ENCODE data around the gene CRABP2. TPM values are rescaled to one million over a fixed set of nuclear protein-coding genes. Genes with fewer than 3 reads are reported as not detected.
A peak's percentile ranks its signal among the peaks of the same experiment; 100 is the strongest.

The CRABP2 gene
- total and polyA plus RNA-seq, 5 donors from 2014 or later = 5.1 TPM; not detected in 4

GRCh38 chr1:156744786-156745419 is 39.5 kb upstream of the CRABP2 start:
- H3K27me3 Mint-ChIP-seq = no peaks in the 10 kb centered on the region
- no peak for DNase-seq
- H3K4me3 Mint-ChIP-seq = peak overlapping the region in 2 of 4 donors; percentile 73 to 75
- Histone ChIP-seq H3K27me3 (ENCODE audit: control insufficient read depth, insufficient read depth, low read length) (no peaks in the 10 kb centered on the region), H3K9me3 (ENCODE audit: control insufficient read depth in 2 of 2, low read length in 2 of 2) (no peaks in the 10 kb centered on the region), H3K4me1 (ENCODE audit: control insufficient read depth, insufficient read depth, low read length, poor library complexity, severe bottlenecking) (peaks cover 59% of the 10 kb centered on the region), H3K36me3 (ENCODE audit: control insufficient read depth, insufficient read depth, low read length) (peaks cover 23% of the 10 kb centered on the region), H3K4me3 (ENCODE audit: low read depth, low read length) (no peak overlapping the region), H3K27ac (ENCODE audit: insufficient read depth, low read length, poor library complexity, severe bottlenecking) (no peak overlapping the region)
- H3K4me1 Mint-ChIP-seq = peaks cover 19 to 74% (median 55%) of the 10 kb centered on the region in 4 donors
- peak overlapping the region in 2 of 3 donors; percentile 43 to 51 for H3K27ac Mint-ChIP-seq
- H3K36me3 Mint-ChIP-seq = peaks cover 27% of the 10 kb centered on the region
- H3K9me3 Mint-ChIP-seq = peaks cover 0 to 2% (median 0%) of the 10 kb centered on the region in 7 donors
- no peak for ATAC-seq (ENCODE audit: low read depth in 2 of 2)

GRCh38 chr1:156744344-156744743 is 39.0 kb upstream of the CRABP2 start:
- peaks cover 19 to 69% (median 52%) of the 10 kb centered on the region in 4 donors for H3K4me1 Mint-ChIP-seq
- ATAC-seq (ENCODE audit: low read depth in 2 of 2) = no peak
- peaks cover 27% of the 10 kb centered on the region for H3K36me3 Mint-ChIP-seq
- no peak for DNase-seq
- no peaks in the 10 kb centered on the region for H3K27me3 ChIP-seq (ENCODE audit: control insufficient read depth, insufficient read depth, low read length)
- peaks cover 23% of the 10 kb centered on the region for H3K36me3 ChIP-seq (ENCODE audit: control insufficient read depth, insufficient read depth, low read length)
- no peaks in the 10 kb centered on the region for H3K9me3 ChIP-seq (ENCODE audit: control insufficient read depth in 2 of 2, low read length in 2 of 2)
- H3K27ac ChIP-seq (ENCODE audit: insufficient read depth, low read length, poor library complexity, severe bottlenecking) = no peak overlapping the region
- no peak overlapping the region for H3K4me3 ChIP-seq (ENCODE audit: low read depth, low read length)
- peaks cover 0 to 2% (median 0%) of the 10 kb centered on the region in 7 donors for H3K9me3 Mint-ChIP-seq
- no peaks in the 10 kb centered on the region for H3K27me3 Mint-ChIP-seq
- H3K4me3 Mint-ChIP-seq = no peak overlapping the region
- H3K4me1 ChIP-seq (ENCODE audit: control insufficient read depth, insufficient read depth, low read length, poor library complexity, severe bottlenecking) = peaks cover 53% of the 10 kb centered on the region
- peak overlapping the region in 1 of 3 donors; percentile 43 for H3K27ac Mint-ChIP-seq

DNA sequence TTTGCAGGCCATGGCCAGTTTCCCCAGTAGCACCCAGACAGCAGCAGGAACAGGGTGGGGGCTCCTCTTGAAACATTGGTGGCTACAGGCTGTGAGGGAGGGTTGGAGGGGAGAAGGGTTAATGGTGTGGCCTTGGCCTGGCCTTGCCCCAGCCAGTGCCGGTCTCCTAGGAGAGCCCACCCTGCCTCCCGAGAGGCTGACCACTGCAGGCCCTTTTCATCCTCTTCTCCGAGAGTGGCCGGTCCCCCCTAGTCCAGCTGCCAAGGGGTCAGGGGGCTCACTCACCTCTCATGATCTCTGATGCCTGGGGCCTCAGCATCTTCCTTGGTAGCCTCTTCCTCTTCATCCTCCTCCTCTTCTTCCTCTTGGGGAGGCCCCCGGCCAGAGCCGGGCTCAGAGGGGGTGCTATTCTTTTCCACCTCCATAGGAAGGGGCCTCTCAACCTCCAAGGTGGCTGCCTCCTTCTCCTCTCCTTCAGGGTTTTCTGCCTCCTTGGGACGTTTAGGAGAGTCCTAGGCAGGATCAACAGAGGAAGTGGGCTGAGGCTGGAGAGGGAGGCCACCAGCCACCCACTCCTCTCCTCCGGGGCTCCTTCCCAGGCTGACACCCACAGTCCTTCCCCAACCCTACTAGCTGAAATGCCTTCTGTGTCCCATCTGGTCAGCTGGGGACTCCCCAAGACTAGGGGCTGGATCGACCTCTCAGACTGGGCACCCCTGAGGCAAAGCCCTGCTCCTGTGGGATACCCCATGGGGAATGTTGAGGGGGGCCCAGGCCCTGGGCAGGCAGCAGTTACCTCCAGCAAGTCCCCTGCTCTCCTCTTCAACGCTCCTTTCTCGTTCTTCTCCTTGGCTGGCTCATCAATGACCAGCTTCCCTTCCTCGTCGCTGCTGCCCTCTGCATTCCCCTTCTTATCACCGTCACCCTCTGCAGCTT is 38.3 kb upstream of the CRABP2 start:
- no peak overlapping the region for H3K27ac ChIP-seq (ENCODE audit: insufficient read depth, low read length, poor library complexity, severe bottlenecking)
- Mint-ChIP-seq H3K4me3 (peak overlapping the region in 1 of 4 donors; percentile 6), H3K4me1 (peaks cover 12 to 69% (median 49%) of the 10 kb centered on the region in 4 donors), H3K27me3 (no peaks in the 10 kb centered on the region), H3K27ac (peak overlapping the region in 1 of 3 donors; percentile 20), H3K9me3 (peaks cover 0 to 2% (median 0%) of the 10 kb centered on the region in 7 donors), H3K36me3 (peaks cover 27% of the 10 kb centered on the region)
- H3K36me3 ChIP-seq (ENCODE audit: control insufficient read depth, insufficient read depth, low read length) = peaks cover 23% of the 10 kb centered on the region
- ATAC-seq (ENCODE audit: low read depth in 2 of 2) (no peak), DNase-seq (no peak)
- no peak overlapping the region for H3K4me3 ChIP-seq (ENCODE audit: low read depth, low read length)
- no peaks in the 10 kb centered on the region for H3K9me3 ChIP-seq (ENCODE audit: control insufficient read depth in 2 of 2, low read length in 2 of 2)
- peaks cover 46% of the 10 kb centered on the region for H3K4me1 ChIP-seq (ENCODE audit: control insufficient read depth, insufficient read depth, low read length, poor library complexity, severe bottlenecking)
- H3K27me3 ChIP-seq (ENCODE audit: control insufficient read depth, insufficient read depth, low read length) = no peaks in the 10 kb centered on the region

DNA sequence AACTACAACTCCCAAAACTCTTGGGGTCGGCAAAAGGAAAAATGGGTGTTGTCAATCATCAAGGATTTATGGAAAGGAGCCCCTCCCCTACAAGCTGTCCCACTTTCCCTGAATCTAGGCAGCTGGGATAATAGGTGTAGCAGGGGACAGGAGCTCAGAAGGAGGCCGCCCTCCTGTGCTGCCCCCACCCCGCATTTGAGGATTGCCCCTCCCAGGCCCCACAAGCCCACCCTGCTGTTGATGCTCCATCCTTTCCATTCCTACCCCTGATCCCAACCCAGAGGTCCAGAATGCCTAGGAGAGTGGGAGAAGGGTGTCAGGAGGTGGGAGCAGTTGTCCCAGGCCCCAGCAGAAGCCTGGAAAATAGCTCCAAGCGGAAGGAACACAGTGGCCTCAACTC is 37.4 kb upstream of the CRABP2 start:
- ATAC-seq (ENCODE audit: low read depth in 2 of 2) = no peak
- H3K36me3 Mint-ChIP-seq = peaks cover 34% of the 10 kb centered on the region

DNA sequence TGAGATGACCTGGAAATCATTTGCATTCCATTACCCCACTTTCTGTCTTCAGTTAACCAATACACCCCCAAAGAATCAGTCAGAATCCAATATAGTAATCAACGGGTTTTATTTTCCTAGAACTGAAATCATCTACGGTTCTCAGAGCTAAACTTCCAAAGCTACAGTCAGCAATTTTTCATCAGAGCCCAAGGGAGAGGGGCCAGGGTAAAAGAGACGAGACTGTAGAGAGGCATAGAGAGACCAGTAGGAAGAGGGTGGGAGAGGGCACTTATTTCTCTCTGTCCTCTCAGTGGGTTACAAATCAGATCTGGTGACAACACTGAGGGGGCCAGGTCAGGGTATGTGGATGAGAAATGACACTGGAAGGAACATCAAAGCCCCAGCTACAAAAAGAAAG is 36.6 kb upstream of the CRABP2 start:
- H3K4me3 Mint-ChIP-seq = peak overlapping the region; percentile 48 to 97 (median 74)
- Histone ChIP-seq H3K4me1 (ENCODE audit: control insufficient read depth, insufficient read depth, low read length, poor library complexity, severe bottlenecking) (peaks cover 31% of the 10 kb centered on the region), H3K27me3 (ENCODE audit: control insufficient read depth, insufficient read depth, low read length) (no peaks in the 10 kb centered on the region), H3K36me3 (ENCODE audit: control insufficient read depth, insufficient read depth, low read length) (peaks cover 23% of the 10 kb centered on the region), H3K27ac (ENCODE audit: insufficient read depth, low read length, poor library complexity, severe bottlenecking) (peak overlapping the region; percentile 91), H3K9me3 (ENCODE audit: control insufficient read depth in 2 of 2, low read length in 2 of 2) (no peaks in the 10 kb centered on the region), H3K4me3 (ENCODE audit: low read depth, low read length) (peak overlapping the region; percentile 60)
- DNase-seq (no peak), ATAC-seq (ENCODE audit: low read depth in 2 of 2) (no peak)
- H3K4me1 Mint-ChIP-seq = peaks cover 3 to 55% (median 37%) of the 10 kb centered on the region in 4 donors
- peaks cover 0 to 2% (median 0%) of the 10 kb centered on the region in 7 donors for H3K9me3 Mint-ChIP-seq
- H3K27ac Mint-ChIP-seq = peak overlapping the region; percentile 92 to 99 (median 98)
- H3K27me3 Mint-ChIP-seq = no peaks in the 10 kb centered on the region
- peaks cover 38% of the 10 kb centered on the region for H3K36me3 Mint-ChIP-seq

More for the DNA sequence above, 37.4 kb upstream of the CRABP2 start:
- Mint-ChIP-seq H3K4me3 (peak overlapping the region in 2 of 4 donors; percentile 6 to 48), H3K27ac (peak overlapping the region in 1 of 3 donors; percentile 20), H3K4me1 (peaks cover 8 to 61% (median 42%) of the 10 kb centered on the region in 4 donors), H3K9me3 (peaks cover 0 to 2% (median 0%) of the 10 kb centered on the region in 7 donors), H3K27me3 (no peaks in the 10 kb centered on the region)
- Histone ChIP-seq H3K9me3 (ENCODE audit: control insufficient read depth in 2 of 2, low read length in 2 of 2) (no peaks in the 10 kb centered on the region), H3K27ac (ENCODE audit: insufficient read depth, low read length, poor library complexity, severe bottlenecking) (no peak overlapping the region), H3K4me1 (ENCODE audit: control insufficient read depth, insufficient read depth, low read length, poor library complexity, severe bottlenecking) (peaks cover 38% of the 10 kb centered on the region), H3K27me3 (ENCODE audit: control insufficient read depth, insufficient read depth, low read length) (no peaks in the 10 kb centered on the region), H3K4me3 (ENCODE audit: low read depth, low read length) (no peak overlapping the region), H3K36me3 (ENCODE audit: control insufficient read depth, insufficient read depth, low read length) (peaks cover 23% of the 10 kb centered on the region)
- DNase-seq = no peak

GRCh38 chr1:156741481-156741983 is 36.1 kb upstream of the CRABP2 start:
- ATAC-seq (ENCODE audit: low read depth in 2 of 2) (no peak), DNase-seq (no peak)
- H3K27ac ChIP-seq (ENCODE audit: insufficient read depth, low read length, poor library complexity, severe bottlenecking) = peak overlapping the region; percentile 91
- Mint-ChIP-seq H3K27me3 (no peaks in the 10 kb centered on the region), H3K36me3 (peaks cover 38% of the 10 kb centered on the region), H3K27ac (peak overlapping the region; percentile 92 to 99 (median 98)), H3K4me3 (peak overlapping the region; percentile 90 to 97 (median 94)), H3K9me3 (peaks cover 0 to 2% (median 0%) of the 10 kb centered on the region in 7 donors), H3K4me1 (peaks cover 3 to 55% (median 36%) of the 10 kb centered on the region in 4 donors)
- no peaks in the 10 kb centered on the region for H3K27me3 ChIP-seq (ENCODE audit: control insufficient read depth, insufficient read depth, low read length)
- H3K9me3 ChIP-seq (ENCODE audit: control insufficient read depth in 2 of 2, low read length in 2 of 2) = no peaks in the 10 kb centered on the region
- H3K4me1 ChIP-seq (ENCODE audit: control insufficient read depth, insufficient read depth, low read length, poor library complexity, severe bottlenecking) = peaks cover 26% of the 10 kb centered on the region
- H3K36me3 ChIP-seq (ENCODE audit: control insufficient read depth, insufficient read depth, low read length) = peaks cover 28% of the 10 kb centered on the region
- peak overlapping the region; percentile 60 for H3K4me3 ChIP-seq (ENCODE audit: low read depth, low read length)

GRCh38 chr1:156740741-156741480 is 35.5 kb upstream of the CRABP2 start, which contains the start of gene MRPL24:
MRPL24 (minus strand) TSS chr1:156741088; CDS start chr1:156738704, 2,384 bp downstream.
- Histone ChIP-seq H3K36me3 (ENCODE audit: control insufficient read depth, insufficient read depth, low read length) (peaks cover 28% of the 10 kb centered on the region), H3K4me3 (ENCODE audit: low read depth, low read length) (peak within 1 kb of the TSS; percentile 80), H3K27me3 (ENCODE audit: control insufficient read depth, insufficient read depth, low read length) (no peaks in the 10 kb centered on the region), H3K9me3 (ENCODE audit: control insufficient read depth in 2 of 2, low read length in 2 of 2) (no peaks in the 10 kb centered on the region), H3K27ac (ENCODE audit: insufficient read depth, low read length, poor library complexity, severe bottlenecking) (peak within 1 kb of the TSS; percentile 91), H3K4me1 (ENCODE audit: control insufficient read depth, insufficient read depth, low read length, poor library complexity, severe bottlenecking) (peaks cover 20% of the 10 kb centered on the region)
- DNase-seq = peak; percentile 96 to 99 (median 99)
- H3K9me3 Mint-ChIP-seq = peaks cover 0 to 2% (median 0%) of the 10 kb centered on the region in 7 donors
- peak within 1 kb of the TSS; percentile 92 to 99 (median 98) for H3K27ac Mint-ChIP-seq
- H3K27me3 Mint-ChIP-seq = no peaks in the 10 kb centered on the region
- ATAC-seq (ENCODE audit: low read depth in 2 of 2) = peak; percentile 92 to 94
- H3K4me1 Mint-ChIP-seq = peaks cover 3 to 50% (median 31%) of the 10 kb centered on the region in 4 donors
- peaks cover 36% of the 10 kb centered on the region for H3K36me3 Mint-ChIP-seq
- H3K4me3 Mint-ChIP-seq = peak within 1 kb of the TSS; percentile 90 to 97 (median 94)
